Stomach (tissue), 4 donors: ENCODE measurements around the gene WWOX.

Source experiments
- POLR2A ChIP-seq, 4 donors: fragments of 450-650 bp; IDR thresholded peaks; one replicate each; pipeline ENCODE4 v1.6.1; 2016; ENCODE audit warnings: antibody characterized with exemption in 4 of 4, control low read depth in 2 of 4, mild to moderate bottlenecking in 1 of 4, moderate library complexity in 1 of 4
- TF ChIP-seq, protein P1 (sequence below), 7 experiments: fragments of 450-650 bp in 4 of 7; fragments of 200-600 bp in 3 of 7; sonication (generic) in 3 of 7; IDR thresholded peaks; one replicate each; pipeline ENCODE4 v1.5.1; 2016 to 2019; ENCODE audit warnings: antibody characterized with exemption in 7 of 7, control low read depth in 2 of 7, mild to moderate bottlenecking in 1 of 7

DNA sequence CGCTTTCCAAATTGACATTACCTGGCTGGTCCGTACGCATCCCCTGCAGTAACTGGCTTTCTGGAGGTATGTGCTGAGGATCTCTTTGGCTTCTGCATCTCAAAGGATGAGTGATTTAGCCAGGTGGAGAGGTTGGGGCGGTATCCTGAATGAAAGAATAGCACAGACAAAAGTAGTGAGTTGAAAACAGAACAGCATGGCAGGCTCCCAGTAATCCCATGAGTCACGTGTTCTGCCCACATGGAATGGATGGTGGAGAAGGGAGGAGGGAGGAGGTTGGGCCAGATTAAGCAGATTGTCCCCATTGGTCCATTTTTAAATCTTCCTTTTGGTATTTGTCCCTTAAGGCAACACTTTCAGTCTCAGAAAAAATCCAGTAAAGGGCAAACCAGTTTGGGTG is 176.0 kb downstream of the WWOX start:
- TF ChIP-seq, protein P1, sequence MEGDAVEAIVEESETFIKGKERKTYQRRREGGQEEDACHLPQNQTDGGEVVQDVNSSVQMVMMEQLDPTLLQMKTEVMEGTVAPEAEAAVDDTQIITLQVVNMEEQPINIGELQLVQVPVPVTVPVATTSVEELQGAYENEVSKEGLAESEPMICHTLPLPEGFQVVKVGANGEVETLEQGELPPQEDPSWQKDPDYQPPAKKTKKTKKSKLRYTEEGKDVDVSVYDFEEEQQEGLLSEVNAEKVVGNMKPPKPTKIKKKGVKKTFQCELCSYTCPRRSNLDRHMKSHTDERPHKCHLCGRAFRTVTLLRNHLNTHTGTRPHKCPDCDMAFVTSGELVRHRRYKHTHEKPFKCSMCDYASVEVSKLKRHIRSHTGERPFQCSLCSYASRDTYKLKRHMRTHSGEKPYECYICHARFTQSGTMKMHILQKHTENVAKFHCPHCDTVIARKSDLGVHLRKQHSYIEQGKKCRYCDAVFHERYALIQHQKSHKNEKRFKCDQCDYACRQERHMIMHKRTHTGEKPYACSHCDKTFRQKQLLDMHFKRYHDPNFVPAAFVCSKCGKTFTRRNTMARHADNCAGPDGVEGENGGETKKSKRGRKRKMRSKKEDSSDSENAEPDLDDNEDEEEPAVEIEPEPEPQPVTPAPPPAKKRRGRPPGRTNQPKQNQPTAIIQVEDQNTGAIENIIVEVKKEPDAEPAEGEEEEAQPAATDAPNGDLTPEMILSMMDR (IDR thresholded peaks at IDR 0.05) = no peak
- no peak for TF ChIP-seq POLR2A (IDR thresholded peaks at IDR 0.05)
